CD4-positive, alpha-beta T cell treated with Interleukin-15 for 4 hours (primary cell): ENCODE measurements around the gene ADAM19.

Source experiments
- DNase-seq: peaks from one replicate; pipeline ENCODE4 v3.0.0-alpha.2; 2020; ENCODE audit warnings: low spot score

Gene ADAM19

DNA sequence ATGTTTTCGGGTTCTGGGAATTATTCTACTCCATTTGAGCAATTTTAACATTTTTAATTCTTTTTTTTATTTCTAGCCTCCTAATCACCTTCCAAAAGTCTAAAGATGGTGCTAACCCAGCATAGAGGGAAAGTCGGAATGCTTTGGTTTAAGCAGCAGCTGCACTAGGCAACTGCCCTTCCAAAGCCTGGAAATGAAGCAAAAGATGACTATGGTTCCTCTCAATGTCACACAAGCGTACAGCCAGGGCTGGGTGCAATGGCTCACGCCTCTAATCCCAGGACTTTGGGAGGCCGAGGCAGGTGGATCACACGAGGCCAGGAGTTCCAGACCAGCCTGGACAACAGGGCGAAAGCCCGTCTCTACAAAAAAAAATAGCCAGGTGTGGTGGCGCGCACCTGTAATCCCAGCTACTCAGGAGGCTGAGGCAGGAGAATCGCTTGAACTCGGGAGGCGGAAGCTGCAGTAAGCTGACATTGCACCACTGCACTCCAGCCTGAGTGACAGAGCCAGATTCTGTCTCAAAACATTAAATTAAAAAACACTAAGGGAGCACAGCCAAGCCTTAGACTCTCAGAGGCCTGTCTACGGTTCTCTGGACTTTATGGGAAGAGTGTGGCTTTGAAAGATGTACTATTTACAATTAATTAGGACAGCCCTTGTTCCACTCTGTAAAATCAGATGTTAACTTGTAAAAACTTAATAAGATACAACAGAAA is 33.1 kb downstream of the ADAM19 start:
- DNase-seq = no peak

DNA sequence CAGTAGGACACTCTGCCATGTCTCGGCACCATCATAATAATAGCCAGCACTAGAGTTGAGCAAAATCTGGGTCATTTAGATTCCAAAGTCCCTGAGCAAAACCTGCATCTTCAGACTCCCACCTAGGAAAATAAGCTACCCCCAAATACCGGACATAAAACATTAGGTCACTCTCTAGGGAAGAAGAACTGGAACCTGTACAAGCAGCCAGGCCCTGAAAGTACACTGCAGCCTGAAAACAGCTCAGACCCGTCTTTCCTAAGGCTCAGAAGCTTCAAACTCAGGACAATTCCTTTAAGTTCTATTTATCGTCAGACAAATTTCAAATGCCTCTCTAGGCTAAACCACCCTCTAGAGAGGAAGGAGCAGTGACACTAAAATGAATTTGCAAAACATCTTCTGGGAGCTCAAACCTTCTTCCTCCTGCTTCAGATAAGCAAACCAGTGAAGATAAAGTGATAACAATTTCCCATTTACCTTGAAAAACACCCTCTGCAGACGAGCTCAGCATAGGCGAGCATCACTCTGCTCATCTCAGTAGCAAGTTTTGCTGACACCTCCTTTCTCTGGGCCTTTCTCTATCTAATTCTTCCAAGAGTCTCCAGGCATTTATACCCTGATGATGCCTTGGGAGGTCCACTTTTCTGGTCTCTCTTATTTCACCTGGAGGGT is 34.0 kb downstream of the ADAM19 start:
- peak; percentile 68 for DNase-seq

DNA sequence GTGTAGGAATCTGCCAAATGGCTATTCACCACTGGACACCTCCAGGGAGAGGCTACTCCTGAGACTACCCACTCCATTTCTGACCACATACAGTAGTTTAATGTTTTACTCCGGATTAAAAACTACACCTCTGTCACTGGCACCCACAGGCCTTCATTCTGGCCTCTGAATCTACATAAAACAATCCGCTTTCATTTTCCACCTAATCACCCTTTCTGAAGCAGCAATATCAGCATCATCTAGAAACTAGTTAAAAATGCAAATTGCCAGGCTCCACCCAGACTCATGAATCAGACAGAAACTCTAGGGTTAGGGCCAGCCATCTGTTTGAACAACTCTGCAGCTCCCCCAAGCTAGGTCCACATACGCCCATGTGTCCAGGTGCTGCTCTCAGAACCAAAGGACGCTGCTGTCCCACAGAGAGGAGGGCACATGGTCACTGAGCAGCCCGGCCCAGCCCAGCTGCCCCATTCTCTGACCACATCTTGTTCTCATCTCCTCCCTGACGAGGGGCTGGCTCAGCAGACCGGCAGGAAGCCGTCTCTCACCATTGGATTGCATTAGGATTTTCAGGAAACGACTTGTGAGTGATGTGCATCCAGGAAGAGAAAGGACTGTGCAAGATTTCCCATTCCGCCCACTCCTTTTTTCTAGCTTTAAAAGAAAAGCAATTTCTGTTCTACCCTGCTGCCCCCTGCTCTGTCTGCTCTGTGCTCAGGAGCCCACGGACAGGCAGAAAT is 34.7 kb downstream of the ADAM19 start:
- peak; percentile 69 for DNase-seq

DNA sequence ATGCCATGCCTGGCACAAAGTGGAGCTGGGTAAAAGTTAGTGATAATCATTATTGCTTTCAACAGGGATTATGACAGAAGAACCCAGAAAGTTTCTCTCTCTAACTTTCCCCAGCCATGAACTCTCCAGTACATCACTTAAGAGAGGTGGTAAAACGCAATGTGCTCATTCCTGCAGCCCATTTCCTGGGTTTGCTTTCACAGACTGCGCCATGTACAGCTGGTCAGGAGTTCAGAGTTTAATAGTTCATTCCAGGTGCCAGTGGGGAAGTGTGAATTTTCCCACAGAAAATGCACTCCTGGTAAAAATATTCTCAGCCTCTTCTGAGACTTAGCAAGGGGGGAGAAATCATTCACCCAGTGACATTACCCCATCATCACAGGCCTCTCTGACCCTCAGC is 35.5 kb downstream of the ADAM19 start:
- DNase-seq = no peak

DNA sequence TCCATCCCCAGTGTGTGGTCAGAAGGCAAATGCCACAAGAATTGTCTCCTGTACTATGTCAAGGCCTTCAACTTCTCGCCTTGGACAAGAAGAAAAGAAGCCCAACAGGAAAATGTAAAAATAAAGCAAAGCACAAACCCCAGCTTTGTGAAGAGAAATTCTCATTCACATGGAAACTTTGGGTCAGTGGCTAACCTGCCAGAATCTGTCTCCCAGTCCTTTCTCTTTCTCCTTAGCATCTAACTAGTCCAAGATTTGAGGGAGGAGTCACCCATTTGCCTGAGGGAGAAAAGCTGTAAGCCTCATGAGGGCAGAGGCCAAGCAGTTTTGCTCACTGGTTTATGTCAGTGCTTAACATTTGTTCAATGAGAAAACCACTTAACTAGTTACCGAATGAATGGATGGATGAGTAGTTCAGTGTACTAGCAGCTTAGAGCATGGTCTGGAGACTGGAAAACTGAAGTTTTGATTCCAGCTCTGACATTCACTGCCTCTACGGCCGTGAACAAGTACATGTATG is 36.0 kb downstream of the ADAM19 start:
- DNase-seq = no peak

DNA sequence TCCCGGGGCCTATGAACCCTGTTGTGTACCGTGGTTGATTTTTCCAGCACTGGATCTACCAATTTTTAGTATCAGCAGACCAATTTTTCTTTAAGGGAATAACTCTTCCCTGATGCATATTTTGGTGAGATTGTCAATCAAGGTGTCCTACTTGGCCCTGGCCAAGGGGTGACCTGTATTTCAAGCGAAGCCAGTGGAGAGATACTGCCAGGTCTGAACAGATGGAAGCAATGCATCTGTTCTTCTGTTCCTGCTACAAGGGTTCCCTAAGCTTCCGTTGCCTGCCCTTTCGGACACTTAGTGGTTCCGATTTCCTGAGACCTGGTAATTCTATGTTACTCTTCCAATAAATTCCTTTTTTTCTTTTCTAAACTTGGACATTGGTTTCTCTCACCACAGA is 37.3 kb downstream of the ADAM19 start:
- DNase-seq = no peak

DNA sequence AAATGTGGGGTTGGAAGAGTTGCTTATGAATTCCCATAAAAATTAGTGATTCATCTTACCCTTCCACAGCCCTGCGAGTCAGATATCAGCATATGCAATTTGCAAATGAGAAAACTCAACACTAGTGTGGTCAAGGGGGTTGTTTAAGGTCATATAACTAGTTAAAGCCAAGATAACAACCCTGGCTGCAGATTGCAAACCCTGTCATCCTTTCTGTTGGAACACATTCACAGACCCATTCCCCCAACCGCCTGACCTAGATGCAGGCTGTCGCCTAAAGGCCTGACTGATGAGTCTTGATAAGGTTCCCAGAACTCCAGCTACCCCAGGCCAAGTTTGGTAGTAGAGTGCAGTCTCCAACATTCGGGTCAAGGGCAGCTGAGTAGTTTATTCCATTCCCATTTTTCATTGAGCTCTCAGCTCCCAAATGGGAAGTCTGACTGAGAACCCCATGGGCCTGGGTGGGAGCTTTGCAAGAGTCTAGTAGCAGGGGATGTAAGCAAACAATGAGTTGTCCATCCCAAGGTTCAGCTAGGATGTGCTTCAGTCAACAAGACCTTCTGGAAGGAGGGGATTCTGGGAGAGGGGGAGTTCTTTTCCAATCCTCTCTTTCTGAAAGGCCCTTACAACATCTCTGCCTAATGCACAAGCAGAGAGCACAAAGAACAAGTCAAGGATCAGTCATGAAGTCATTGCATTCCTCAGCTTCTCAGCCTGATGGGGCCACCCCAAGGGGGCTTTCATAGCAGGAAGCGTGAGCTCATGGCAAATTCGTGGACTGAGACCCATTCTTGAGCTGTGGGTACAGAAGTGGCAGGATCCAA is 40.3 kb downstream of the ADAM19 start:
- DNase-seq = no peak

DNA sequence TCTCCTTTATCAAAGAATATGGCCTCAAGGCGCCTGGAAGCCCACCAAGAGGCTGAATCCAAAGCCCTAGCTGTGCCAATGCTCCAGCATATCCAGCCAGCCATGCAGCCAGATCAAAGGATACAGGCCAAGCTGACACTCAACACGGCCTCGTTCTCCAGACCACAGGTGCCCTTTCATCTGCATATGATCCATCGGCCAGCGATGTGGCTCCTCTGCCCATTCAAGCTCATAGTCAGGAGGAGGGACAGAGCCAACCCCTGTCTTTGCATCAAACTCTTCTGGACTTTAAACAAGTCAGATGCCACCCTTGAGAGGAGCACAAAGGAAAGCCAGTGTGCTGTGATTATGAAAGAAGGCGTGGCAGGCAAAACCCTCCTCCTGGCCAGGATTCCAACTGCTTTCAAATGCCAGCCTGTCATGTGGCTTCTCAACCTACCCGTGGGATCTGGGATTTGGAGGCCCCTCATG is 42.5 kb downstream of the ADAM19 start:
- no peak for DNase-seq

DNA sequence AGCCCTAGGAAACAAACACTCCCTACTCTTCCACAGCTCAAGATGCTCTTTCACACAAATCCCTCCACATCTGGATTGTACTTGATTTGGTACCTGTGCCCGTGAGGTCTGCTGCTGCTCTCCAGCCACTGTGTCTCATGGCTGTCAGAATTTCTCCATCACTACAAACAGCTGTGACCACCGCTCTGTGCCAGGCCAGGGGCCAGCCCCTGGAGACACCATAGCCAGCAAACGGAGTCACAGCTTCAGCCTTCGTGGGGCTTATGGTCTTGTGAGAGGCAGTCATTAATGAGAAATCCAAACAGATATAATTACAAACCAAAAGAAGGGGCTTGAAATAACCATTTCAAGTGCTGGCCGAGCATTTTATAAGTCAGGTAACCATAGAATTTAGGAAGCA is 43.6 kb downstream of the ADAM19 start:
- DNase-seq = no peak

DNA sequence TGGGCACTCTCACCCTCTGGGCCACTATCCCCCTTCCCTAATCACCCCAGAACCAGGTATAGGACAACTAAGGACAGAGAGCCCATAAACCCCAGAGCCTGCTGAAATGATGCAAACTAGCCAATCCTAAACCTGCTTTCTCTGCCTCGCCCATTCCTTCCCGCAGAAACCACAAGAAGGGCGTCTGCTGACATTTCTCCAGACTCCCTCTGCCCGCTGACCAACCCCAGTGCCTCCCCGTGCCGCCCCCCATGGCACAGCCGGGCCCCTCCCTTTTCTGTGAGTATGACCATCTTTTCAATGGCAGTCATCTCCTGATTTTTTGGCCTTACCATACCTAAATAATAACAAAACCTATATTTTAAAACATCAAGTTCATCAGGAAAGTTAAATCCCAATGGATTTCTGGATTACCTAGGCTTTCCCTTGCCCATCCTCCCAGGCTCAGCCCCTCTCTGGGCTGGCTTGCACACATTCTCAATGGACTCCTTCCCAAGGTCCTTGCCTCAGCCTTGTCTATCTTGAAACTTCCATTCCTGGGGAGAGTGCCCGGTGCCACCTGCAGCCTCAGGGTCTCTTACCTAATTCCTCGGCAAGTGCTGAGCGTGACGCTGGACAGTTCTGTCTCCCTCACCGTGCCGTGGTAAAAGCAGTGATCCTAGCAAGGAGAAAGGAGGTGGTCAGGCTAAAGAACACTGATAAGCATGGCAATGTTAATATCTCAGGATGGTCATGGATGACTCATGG is 45.2 kb downstream of the ADAM19 start:
- DNase-seq = no peak

DNA sequence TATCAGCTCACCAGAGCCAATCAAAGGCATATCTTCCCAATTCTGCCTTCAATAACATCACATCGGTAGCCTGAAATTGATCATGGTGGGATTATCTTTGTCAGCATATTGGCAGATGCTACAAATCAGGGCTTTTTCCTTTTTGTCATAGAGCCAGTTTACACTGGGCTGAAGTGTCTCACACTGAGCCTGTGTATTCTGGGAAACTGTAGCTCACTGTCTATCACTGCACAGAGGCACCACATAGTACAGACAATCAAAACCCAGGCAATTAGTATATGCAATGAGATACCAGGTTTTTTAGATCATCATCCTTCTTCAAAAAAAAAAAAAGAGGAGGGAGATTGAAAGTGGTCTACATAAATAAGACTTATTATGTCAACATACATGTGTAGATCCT is 46.6 kb downstream of the ADAM19 start:
- DNase-seq = no peak

DNA sequence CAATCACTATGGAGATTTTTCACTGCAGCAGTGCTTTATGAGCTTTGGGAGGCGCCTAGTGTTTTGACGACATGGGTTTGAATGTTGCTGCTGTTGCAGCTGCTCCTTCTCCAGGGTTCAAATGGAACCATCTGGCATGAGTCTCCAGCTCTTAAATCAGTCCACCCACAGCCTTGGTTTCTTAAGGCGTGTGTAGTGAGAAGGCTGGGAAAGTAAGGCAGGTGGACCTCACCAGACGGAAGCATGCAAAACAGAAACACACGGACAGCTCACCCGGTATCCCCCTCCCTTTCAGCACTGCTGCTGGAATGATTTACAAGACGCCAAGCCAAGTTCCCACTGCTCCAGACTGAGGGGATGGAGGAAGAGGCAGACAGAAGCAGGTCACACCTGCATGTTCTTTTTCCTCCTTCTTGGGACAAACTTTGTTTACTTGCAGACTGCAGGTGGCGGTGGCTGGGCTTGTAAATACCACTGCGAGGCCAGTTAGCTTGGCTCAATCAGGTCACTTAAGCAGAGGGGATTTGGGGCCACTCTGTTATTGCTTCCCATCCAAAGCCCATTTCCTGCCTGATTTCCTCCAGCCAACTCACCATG is 47.4 kb downstream of the ADAM19 start:
- no peak for DNase-seq

DNA sequence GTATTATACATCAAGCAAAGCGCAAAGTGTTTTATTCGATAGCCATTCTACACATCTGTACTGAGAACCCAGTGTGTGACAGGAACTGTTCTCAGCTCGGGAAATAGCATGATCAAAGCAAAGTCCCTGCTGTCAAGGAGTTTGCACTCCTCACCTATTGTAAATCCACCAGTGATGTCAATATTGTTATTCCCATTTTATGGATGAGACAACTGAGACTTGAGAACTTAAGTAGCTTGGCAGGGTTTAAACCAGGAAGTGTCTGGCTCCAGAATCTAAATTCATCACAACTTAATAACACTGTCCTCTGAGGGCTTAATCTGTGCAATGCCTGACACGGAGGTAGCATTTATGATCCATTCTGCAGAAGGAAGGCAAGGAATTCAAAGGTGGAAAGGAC is 50.7 kb downstream of the ADAM19 start:
- no peak for DNase-seq

DNA sequence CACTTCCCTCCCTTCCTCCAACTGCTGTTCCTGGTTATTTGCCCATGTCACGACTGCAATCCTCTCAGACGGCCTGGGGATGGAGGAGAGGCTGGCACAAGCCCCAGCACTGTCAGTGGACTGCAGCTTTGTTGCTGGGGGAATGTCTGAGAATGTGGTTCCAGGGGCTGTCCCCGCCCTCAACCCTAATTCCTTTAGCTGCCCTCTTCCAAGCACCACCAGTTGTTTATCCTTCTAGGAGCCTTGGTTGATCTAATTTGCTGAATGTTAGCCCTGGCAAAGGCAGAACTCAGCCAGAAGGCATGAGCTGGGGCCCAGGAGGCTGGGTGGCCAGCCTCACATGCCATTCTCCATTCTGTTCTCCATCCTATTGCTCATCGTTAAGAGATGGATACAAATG is 51.6 kb downstream of the ADAM19 start:
- no peak for DNase-seq

DNA sequence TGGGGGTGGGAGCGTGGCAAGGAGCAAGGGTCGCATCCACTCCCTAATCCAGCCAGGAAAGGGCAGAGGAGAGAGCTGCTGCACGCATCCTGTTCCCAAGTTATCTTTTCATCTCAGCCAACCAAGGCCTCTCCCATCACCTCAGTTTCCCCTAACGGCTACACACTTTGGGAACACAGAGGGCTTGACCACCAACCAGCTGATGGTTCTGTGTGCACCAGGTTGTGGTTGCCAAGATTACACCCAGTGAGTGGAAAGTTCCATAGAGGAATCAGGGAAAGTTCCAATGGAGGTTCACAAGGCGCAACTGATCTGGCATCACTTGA is 53.9 kb downstream of the ADAM19 start:
- no peak for DNase-seq

DNA sequence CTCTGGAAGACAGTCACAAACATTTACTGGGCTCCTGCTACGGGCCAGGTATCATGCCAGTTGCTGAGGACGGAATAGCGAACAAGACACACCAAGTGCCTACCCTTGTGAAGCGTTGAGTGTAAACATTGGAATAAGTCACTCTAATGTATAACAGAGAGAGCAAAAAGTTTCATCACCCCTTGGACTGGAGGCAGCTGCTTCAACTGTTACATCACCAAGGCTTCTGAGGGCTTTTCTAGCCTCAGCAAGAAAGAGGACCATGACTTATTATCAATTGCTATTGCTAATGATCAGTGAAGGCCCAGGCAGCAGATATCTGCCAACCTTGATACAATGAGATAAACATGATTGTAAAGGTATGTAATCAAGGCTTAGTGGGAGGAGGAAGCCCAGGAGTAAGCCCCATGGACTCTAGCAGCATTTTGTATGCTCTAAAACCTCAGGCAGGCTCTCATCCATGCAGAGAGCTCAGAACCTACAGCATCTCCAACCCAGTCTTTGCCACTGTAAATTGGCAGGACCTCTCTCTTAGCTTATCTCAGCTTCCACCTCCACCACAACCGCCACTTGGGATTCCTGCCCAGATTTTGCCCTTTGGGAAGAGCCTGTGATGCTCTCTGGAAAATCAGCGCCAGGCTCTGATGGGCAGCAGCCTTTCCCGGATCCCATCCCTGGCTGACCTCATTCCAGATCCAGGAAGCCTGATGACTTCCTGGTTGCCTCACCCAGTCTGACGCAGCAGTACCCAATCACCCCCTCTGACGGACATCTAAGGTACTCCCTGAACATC is 54.5 kb downstream of the ADAM19 start:
- DNase-seq = no peak

DNA sequence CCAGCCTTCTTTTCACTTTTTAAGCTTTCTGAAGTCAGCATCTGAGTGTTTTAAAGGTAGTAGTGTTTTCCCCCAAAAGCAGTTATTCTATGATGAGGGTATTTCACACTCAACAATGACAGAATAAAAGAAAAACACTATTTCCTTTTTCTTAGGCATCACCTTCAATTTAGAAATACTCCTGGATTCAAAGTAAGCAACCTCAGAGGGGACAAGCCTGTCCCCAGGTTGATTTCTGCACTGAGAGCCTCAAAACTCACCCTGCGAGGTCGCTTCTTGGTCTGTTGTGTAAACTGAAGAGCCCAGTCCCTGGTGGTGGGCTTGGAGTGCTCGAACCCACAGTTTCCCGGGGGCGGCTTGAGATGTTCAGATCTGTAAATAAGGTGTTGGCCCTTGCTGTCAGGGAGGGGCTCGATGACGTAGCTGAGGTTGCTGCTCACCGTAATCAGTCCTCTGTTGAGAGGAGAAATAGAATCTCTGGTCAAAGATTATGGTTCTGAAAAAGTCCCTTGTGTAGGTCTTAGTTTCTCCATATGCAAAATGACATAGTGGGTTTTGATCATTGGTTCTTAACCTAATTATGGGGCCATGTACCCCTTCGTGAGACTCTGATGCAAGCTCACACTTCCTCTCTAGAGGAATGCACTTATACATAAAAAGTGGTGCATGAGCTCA is 55.9 kb downstream of the ADAM19 start:
- DNase-seq = no peak

DNA sequence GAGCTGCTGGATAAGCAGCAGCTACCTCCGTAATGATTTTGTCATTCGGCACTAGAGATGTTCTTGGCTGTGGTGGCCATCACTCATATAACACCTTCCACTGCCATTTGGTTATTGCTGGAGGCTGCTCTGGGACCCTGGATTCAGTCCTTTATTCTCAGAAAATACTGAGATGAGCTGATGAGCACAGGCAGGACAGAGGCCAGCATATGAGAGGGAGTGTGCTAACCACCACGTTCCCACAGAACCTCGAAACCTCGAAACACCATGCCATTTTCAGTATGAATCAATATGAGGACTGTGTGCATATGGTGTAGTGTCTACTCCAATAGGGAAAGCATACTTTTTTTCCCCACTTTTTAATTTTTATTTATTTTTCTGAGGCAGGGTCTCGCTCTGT is 56.6 kb downstream of the ADAM19 start:
- DNase-seq = no peak

DNA sequence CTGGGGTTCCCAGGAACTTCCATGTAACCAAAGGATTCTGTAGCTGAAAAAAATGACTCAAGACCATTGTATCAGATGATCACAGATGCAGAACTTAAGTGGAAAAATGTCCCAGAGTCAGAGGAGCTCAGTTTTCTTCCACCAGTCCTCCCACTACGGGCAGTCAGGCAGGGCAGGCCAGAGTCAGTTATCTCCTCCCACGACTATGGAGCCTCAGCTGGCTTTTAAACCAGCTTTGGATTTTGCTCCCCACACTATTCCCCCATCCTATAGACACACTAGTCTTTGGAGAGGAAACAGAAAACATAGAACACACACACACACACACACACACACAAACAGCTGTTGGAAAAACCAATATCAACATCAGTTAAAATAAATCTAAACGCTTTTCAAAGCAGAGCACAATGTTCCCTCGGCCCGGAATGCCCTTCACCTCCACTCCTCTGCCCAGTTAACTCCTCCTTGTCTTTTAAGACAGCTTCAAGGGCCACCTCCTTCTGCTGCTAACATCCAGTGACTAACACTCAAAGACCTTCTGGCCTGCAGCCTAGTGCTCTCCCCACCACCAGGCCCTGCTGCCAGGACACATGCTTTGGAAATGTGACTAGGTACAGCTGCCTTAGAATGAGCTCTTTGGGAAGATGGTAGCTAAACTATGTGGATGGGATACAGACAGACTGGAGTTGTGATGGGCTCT is 58.8 kb downstream of the ADAM19 start:
- DNase-seq = no peak
